Measurements from ENCODE around the gene UQCC2. TPM values are rescaled to one million over a fixed set of nuclear protein-coding genes. Genes with fewer than 3 reads are reported as not detected.

UQCC2 gene
- total and polyA plus RNA-seq, 12 donors: 7.4 to 214 (median 72.9) TPM

DNA sequence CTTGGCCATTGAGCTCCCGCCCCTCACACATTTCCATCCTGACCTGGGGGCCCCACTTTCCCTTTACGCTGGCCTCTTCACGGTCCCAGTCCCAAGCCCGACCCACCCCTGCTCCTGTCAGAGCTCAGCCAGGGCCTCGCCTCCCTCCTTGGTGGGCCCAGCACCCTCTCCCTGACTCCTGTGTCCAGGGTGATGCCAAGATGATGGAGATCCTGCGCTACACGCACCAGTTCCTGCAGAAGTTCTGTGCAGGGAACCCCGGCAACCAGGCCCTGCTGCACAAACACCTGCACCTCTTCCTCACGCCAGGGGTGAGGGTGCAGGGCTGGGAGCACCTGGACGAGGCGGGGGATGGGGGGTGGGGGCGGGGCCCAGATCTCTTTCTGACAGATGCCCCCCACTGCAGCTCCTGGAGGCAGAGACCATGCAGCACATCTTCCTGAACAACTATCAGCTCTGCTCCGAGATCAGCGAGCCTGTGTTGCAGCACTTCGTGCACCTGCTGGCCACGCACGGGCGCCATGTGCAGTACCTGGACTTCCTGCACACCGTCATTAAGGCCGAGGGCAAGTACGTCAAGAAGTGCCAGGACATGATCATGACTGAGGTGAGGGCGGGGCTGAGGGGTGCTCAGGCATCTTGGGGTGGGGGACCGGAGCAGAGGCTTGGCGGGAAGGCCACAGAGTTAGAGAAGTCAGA is 33.1 kb downstream of the UQCC2 start:
- 91 to 96% (median 92%) methylated on average over 13 to 24 of the region's 24 CpGs for WGBS, 4 donors
- no peak for DNase-seq
- Histone ChIP-seq H3K9me3 (replicated peaks in 1 of 3) (no peaks in the 10 kb centered on the region), H3K4me1 (replicated peaks in 1 of 2) (peaks cover 2 to 3% of the 10 kb centered on the region in 2 donors), H3K27ac (no peak overlapping the region), H3K36me3 (replicated peaks in 1 of 2) (peaks cover 0 to 13% of the 10 kb centered on the region in 2 donors), H3K4me3 (no peak overlapping the region), H3K27me3 (no peaks in the 10 kb centered on the region)
- intact Hi-C loops (cut with DNase I): loop anchor here in 1 of 2 donors (10.0 kb wide), 1 partner anchor 94 kb away; the partner anchor contains the start of gene BAK1
- TF ChIP-seq CTCF (IDR thresholded peaks at IDR 0.05) (no peak), POLR2A (IDR thresholded peaks at IDR 0.05) (no peak)

GRCh38 chr6:33677689-33678088 is 33.8 kb downstream of the UQCC2 start:
- intact Hi-C loops (cut with DNase I): loop anchor here in 1 of 2 donors (10.0 kb wide), 1 partner anchor 93 kb away; the partner anchor contains the start of gene BAK1
- Histone ChIP-seq H3K27ac (no peak overlapping the region), H3K36me3 (replicated peaks in 1 of 2) (peaks cover 0 to 13% of the 10 kb centered on the region in 2 donors), H3K27me3 (no peaks in the 10 kb centered on the region), H3K4me3 (no peak overlapping the region), H3K9me3 (replicated peaks in 1 of 3) (no peaks in the 10 kb centered on the region), H3K4me1 (replicated peaks in 1 of 2) (peaks cover 0 to 3% of the 10 kb centered on the region in 2 donors)
- no peak for DNase-seq
- WGBS, 4 donors: 88 to 98% (median 94%) methylated on average over 2 of the region's 2 CpGs
- no peak for TF ChIP-seq CTCF (IDR thresholded peaks at IDR 0.05)
- no peak for TF ChIP-seq POLR2A (IDR thresholded peaks at IDR 0.05)

DNA sequence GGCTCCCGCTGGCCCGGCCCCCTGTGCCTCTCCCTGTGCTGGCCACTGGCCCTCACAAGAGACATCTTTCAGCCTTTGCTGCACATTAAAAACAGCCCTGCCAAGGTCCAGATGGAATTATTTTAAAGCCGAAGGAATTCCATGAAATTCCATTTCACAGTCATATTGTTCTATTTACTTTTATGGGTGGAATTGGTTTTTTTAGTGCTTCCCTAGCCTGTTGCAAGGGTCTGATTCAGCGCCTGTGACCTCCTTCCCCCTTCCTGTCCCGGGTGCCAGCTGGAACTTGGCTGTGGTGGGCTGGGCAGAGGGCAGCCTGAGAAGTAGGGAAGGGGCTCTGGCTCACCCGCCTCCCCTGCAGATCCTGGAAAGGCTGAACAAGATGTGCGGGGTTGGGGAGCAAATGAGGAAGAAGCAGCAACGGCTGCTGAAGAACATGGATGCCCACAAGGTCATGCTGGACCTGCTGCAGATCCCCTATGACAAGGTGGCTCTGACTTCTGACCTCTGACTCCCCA is 34.3 kb downstream of the UQCC2 start:
- Histone ChIP-seq H3K36me3 (replicated peaks in 1 of 2) (peaks cover 0 to 13% of the 10 kb centered on the region in 2 donors), H3K9me3 (replicated peaks in 1 of 3) (no peaks in the 10 kb centered on the region), H3K27me3 (no peaks in the 10 kb centered on the region), H3K27ac (peak overlapping the region in 1 of 5 donors; percentile 49), H3K4me1 (replicated peaks in 1 of 2) (peaks cover 0 to 3% of the 10 kb centered on the region in 2 donors), H3K4me3 (no peak overlapping the region)
- DNase-seq: no peak
- 75 to 88% (median 82%) methylated on average over 7 to 8 of the region's 8 CpGs for WGBS, 4 donors
- TF ChIP-seq POLR2A (IDR thresholded peaks at IDR 0.05) (no peak), CTCF (IDR thresholded peaks at IDR 0.05) (no peak)
- intact Hi-C loops (cut with DNase I): loop anchor here in 1 of 2 donors (10.0 kb wide), 1 partner anchor 92 kb away; the partner anchor contains the start of gene BAK1

- H3K27me3 ChIP-seq: no peaks in the 10 kb centered on the region
- 88 to 94% (median 90%) methylated on average over 13 to 15 of the region's 15 CpGs for whole genome bisulfite sequencing, 4 donors
- peaks cover 0 to 3% of the 10 kb centered on the region in 2 donors for H3K4me1 ChIP-seq (replicated peaks in 1 of 2)
- no peaks in the 10 kb centered on the region for H3K9me3 ChIP-seq (replicated peaks in 1 of 3)
- H3K36me3 ChIP-seq (replicated peaks in 1 of 2): peaks cover 0 to 13% of the 10 kb centered on the region in 2 donors
- intact Hi-C loops (cut with DNase I): loop anchor here in 1 of 2 donors (10.0 kb wide), 1 partner anchor 92 kb away; the partner anchor contains the start of gene BAK1
- no peak overlapping the region for H3K4me3 ChIP-seq
- DNase-seq: no peak
- no peak for TF ChIP-seq CTCF (IDR thresholded peaks at IDR 0.05)
- TF ChIP-seq POLR2A (IDR thresholded peaks at IDR 0.05): no peak
- peak overlapping the region in 1 of 5 donors; percentile 49 for H3K27ac ChIP-seq
These were observed 34.9 kb downstream of the UQCC2 start for GRCh38 chr6:33676416-33677142.
